ENCODE measurements around the gene DUSP9.
"Not testable (repeated sequence)": the region's sequence is repeated elsewhere in the genome, so short reads cannot be mapped to it uniquely, and the experiment has no call there.

DUSP9 gene

DNA sequence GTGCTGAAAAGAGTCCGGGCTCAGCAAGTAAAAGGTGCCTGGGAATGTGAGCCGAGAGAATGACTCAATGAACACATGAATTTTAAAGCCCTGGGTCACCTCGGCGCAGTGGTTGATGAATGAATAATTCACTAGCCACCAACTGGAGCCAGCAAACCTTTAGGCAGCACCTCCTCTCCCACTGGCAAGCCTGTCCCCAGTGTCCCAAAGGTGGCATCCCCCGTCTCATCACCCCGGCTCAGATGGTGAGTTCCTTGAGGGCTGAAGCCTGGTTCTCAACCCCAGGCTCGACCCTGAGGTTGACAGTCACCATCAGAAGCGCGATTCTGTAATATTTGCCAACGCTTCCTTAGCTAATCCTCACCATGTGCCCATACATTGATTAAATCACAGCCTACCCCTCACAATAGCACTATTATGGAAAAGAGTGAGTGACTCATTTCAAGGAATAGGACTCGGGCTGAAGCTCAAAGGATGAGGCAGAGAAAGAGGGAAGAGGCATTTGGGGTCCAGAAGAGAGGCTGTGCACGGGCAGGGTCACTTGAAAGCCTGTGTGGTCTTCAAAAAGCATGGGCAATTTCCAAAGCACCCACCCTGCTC, 45.4 kb upstream of the DUSP9 start:
- peaks cover 0 to 7% (median 0%) of the 10 kb centered on the region in 3 donors for H3K9me3 ChIP-seq
- TF ChIP-seq, protein P1, sequence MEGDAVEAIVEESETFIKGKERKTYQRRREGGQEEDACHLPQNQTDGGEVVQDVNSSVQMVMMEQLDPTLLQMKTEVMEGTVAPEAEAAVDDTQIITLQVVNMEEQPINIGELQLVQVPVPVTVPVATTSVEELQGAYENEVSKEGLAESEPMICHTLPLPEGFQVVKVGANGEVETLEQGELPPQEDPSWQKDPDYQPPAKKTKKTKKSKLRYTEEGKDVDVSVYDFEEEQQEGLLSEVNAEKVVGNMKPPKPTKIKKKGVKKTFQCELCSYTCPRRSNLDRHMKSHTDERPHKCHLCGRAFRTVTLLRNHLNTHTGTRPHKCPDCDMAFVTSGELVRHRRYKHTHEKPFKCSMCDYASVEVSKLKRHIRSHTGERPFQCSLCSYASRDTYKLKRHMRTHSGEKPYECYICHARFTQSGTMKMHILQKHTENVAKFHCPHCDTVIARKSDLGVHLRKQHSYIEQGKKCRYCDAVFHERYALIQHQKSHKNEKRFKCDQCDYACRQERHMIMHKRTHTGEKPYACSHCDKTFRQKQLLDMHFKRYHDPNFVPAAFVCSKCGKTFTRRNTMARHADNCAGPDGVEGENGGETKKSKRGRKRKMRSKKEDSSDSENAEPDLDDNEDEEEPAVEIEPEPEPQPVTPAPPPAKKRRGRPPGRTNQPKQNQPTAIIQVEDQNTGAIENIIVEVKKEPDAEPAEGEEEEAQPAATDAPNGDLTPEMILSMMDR (IDR thresholded peaks at IDR 0.05) = no peak
- H3K4me1 ChIP-seq = peaks cover 0 to 21% (median 6%) of the 10 kb centered on the region in 4 donors
- no peaks in the 10 kb centered on the region for H3K27me3 ChIP-seq
- intact Hi-C loops (cut with DNase I; ENCODE audit: low total_unique reads) = loop anchor here (10.0 kb wide), 1 partner anchor 57 kb away; no protein-coding TSS in a partner anchor
- no peaks in the 10 kb centered on the region for H3K36me3 ChIP-seq
- H3K27ac ChIP-seq = no peak overlapping the region
- no peak for DNase-seq
- no peak overlapping the region for H3K4me3 ChIP-seq

DNA sequence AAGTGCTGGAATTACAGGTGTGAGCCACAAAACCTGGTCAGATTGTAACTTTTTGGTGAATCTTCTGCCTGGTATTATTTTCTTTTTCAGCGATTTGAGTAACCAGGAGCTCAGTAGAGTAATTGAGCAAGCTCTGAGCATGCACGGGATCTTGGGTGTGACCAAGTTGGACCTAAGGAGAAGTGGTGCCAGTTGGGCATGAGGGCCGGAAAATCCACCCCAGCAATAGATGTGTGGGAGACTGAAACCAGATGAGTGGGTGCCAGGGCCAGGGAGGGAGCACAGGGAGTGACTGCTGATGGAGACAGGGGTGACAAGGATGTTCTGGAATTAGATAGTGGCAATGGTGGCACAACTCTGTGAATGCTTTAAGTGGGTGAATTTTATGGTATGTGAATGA, 44.4 kb upstream of the DUSP9 start:
- intact Hi-C loops (cut with DNase I; ENCODE audit: low total_unique reads) = loop anchor here (10.0 kb wide), 1 partner anchor 58 kb away; no protein-coding TSS in a partner anchor
- no peak for DNase-seq
- no peaks in the 10 kb centered on the region for H3K27me3 ChIP-seq
- H3K9me3 ChIP-seq = peaks cover 0 to 4% (median 0%) of the 10 kb centered on the region in 3 donors
- no peaks in the 10 kb centered on the region for H3K36me3 ChIP-seq
- H3K4me3 ChIP-seq = no peak overlapping the region
- peaks cover 0 to 20% (median 6%) of the 10 kb centered on the region in 4 donors for H3K4me1 ChIP-seq
- TF ChIP-seq, protein P1 (IDR thresholded peaks at IDR 0.05) = no peak
- H3K27ac ChIP-seq = no peak overlapping the region

DNA sequence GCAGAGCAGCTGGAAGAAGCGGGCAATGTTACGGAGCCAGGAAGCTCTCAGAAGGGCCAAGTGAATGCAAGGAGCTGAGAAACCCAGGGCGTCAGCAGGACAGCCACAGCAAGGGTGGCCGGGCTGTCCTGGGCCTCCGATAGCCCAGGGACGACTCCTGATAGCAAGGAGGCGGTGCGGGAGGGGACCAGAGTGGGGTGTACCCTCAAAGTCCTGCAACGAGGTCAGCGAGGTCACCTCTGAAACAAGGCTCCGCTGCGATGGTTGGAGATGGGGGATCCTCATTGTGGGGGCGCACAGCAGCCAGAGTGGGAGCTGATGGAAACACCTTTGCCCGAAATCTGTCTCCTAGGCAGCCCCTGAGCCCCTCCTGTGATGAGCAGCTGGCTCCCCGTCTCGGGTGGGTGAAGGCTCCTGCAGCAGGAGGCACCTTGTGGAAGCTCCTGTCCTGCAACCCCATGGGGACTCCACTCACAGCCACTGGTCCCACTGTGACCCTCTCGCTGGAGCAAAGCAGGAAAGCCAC, 43.8 kb upstream of the DUSP9 start:
- DNase-seq = no peak
- H3K36me3 ChIP-seq = no peaks in the 10 kb centered on the region

DNA sequence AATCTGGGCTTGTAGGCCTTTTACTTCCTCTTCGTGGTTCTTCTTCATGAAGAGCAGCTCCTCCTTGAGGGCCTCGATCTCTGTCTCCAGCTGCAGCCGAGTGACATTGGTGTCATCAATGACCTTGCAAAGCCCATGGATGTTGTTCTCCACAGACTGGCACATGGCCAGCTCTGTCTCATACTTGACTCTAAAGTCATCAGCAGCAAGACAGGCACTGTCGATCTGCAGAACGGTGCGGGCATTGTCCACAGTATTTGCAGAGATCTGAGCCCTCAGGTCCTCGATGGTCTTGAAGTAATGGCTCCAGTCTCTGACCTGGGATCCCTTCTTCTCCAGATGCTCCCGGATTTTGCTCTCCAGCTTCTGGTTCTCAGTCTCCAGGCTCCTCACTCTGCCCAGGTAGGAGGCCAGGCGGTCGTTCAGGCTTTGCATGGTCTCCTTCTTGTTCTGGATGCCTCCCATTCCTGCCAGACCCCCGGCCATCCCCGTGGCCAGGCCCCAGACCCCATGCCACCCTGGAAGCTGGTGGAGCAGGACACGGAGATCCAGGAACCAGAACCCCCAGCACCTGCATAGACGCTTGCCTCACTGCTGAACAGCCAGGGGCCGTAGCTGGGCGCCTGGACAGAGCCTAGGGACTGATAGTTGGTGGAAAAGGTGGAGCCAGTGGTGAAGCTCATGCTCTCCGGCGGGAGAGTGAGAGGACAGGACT, 42.2 kb upstream of the DUSP9 start:
- H3K36me3 ChIP-seq, H3K27me3 ChIP-seq, H3K4me3 ChIP-seq, H3K27ac ChIP-seq, H3K9me3 ChIP-seq, DNase-seq: not testable (repeated sequence)
- intact Hi-C loops (cut with DNase I; ENCODE audit: low total_unique reads) = loop anchor here (5.0 to 10.0 kb wide), 2 partner anchors 60 to 62 kb away; no protein-coding TSS in a partner anchor
- H3K4me1 ChIP-seq = peaks cover 0 to 15% (median 7%) of the 10 kb centered on the region in 4 donors

More for the DNA sequence above, 43.8 kb upstream of the DUSP9 start:
- Histone ChIP-seq H3K4me3 (no peak overlapping the region), H3K27ac (no peak overlapping the region), H3K27me3 (no peaks in the 10 kb centered on the region), H3K9me3 (peaks cover 0 to 4% (median 0%) of the 10 kb centered on the region in 3 donors), H3K4me1 (peaks cover 0 to 14% (median 4%) of the 10 kb centered on the region in 4 donors)
- TF ChIP-seq, protein P1 (IDR thresholded peaks at IDR 0.05) = no peak
- intact Hi-C loops (cut with DNase I; ENCODE audit: low total_unique reads) = loop anchor here (10.0 kb wide), 1 partner anchor 58 kb away; no protein-coding TSS in a partner anchor

DNA sequence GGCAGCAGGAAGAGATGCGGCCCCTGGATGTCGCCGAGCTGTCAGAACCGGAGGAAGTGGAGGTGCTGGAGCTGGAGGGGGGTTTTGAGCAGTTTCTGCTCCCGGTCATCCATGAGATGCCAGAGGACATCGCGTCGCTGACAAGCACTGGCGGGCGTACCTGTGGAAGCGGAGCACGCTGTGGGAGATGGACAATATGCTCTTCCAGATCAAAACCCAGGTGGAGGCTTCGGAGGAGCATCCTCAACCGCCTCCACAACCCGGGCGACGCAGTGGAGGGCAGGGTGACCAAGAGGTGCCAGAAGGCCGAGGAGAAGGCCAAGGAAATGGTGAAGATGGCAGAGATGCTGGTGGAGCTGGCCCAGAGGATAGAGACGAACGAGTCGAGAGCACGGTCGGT, 40.5 kb upstream of the DUSP9 start:
- H3K27me3 ChIP-seq = no peaks in the 10 kb centered on the region
- intact Hi-C loops (cut with DNase I; ENCODE audit: low total_unique reads) = loop anchor here (5.0 to 10.0 kb wide), 2 partner anchors 61 to 62 kb away; no protein-coding TSS in a partner anchor

More for the DNA sequence above, 40.5 kb upstream of the DUSP9 start:
- TF ChIP-seq, protein P1 (IDR thresholded peaks at IDR 0.05) = no peak
- Histone ChIP-seq H3K4me1 (peaks cover 0 to 16% (median 12%) of the 10 kb centered on the region in 4 donors), H3K9me3 (no peaks in the 10 kb centered on the region), H3K27ac (no peak overlapping the region), H3K4me3 (no peak overlapping the region), H3K36me3 (no peaks in the 10 kb centered on the region)
- DNase-seq = no peak

All from tibial artery (tissue), 4 donors.